ENCODE results near the gene ADAMTS12.

- TF ChIP-seq POLR2AphosphoS5 (IDR thresholded peaks at IDR 0.05) (no peak), CTCF (IDR thresholded peaks at IDR 0.05) (no peak), POLR2A (IDR thresholded peaks at IDR 0.05) (no peak)
Measured at GRCh38 chr5:33713136-33713765, 178.5 kb downstream of the ADAMTS12 start.

Data from transverse colon (tissue), 4 donors.